GM18873 (cell line): ENCODE measurements around the gene ADGRG3.

Source experiments
- ATAC-seq: cut with Tn5 transposase; IDR thresholded peaks from one replicate; pipeline ENCODE4 v1.9.1; 2021; ENCODE audit warnings: mild to moderate bottlenecking, moderate library complexity, moderate number of reproducible peaks; ENCODE audit not compliant: unreplicated experiment, low FRiP score

The ADGRG3 gene

GRCh38 chr16:57645169-57645568 is 22.9 kb upstream of the ADGRG3 start:
- no peak for ATAC-seq

- ATAC-seq = no peak
Measured at GRCh38 chr16:57645691-57646387, 22.3 kb upstream of the ADGRG3 start.

GRCh38 chr16:57646388-57647039 is 21.6 kb upstream of the ADGRG3 start:
- no peak for ATAC-seq

GRCh38 chr16:57647136-57647875 is 20.8 kb upstream of the ADGRG3 start:
- ATAC-seq = no peak

- no peak for ATAC-seq
Measured at GRCh38 chr16:57648125-57648524, 20.0 kb upstream of the ADGRG3 start.

- ATAC-seq = peak; percentile 60
Measured at GRCh38 chr16:57648581-57649442, 19.3 kb upstream of the ADGRG3 start.

- ATAC-seq = no peak
Measured at GRCh38 chr16:57649443-57649751, 18.7 kb upstream of the ADGRG3 start.

- no peak for ATAC-seq
Measured at GRCh38 chr16:57649846-57650245, 18.3 kb upstream of the ADGRG3 start.

- no peak for ATAC-seq
Measured at GRCh38 chr16:57651344-57652333, 16.5 kb upstream of the ADGRG3 start.

GRCh38 chr16:57652695-57653471 is 15.2 kb upstream of the ADGRG3 start:
- ATAC-seq = no peak

GRCh38 chr16:57653936-57654335 is 14.2 kb upstream of the ADGRG3 start:
- ATAC-seq = no peak

- ATAC-seq = no peak
Measured at GRCh38 chr16:57656342-57656955, 11.7 kb upstream of the ADGRG3 start.

- ATAC-seq = no peak
Measured at GRCh38 chr16:57657228-57657627, 10.9 kb upstream of the ADGRG3 start.

- ATAC-seq = no peak
Measured at GRCh38 chr16:57658130-57658877, 9.8 kb upstream of the ADGRG3 start.

GRCh38 chr16:57658878-57659674 is 9.0 kb upstream of the ADGRG3 start:
- no peak for ATAC-seq

GRCh38 chr16:57660715-57661463 is 7.2 kb upstream of the ADGRG3 start:
- no peak for ATAC-seq
